GM23248 (cell line): ENCODE results near the gene GDPD3.

ENCODE experiments used
- EZH2 ChIP-seq: fragments of 200-600 bp; sonication (generic); IDR thresholded peaks from 2 replicates; pipeline ENCODE4 v1.6.1; 2018; ENCODE audit warnings: antibody characterized with exemption, mild to moderate bottlenecking; ENCODE audit not compliant: insufficient read depth, poor library complexity, severe bottlenecking
- EZH2phosphoT487 ChIP-seq: fragments of 200-600 bp; sonication (generic); IDR thresholded peaks from 2 replicates; pipeline ENCODE4 v1.6.1; 2018; ENCODE audit warnings: antibody characterized with exemption, moderate library complexity, mild to moderate bottlenecking, low read depth; ENCODE audit not compliant: insufficient read depth

- TF ChIP-seq EZH2: no peak
- no peak for TF ChIP-seq EZH2phosphoT487
Observed at GRCh38 chr16:30065943-30066760, 47.2 kb downstream of the GDPD3 start.
